ENCODE measurements around the gene FUCA1. TPM values are rescaled to one million over a fixed set of nuclear protein-coding genes. Genes with fewer than 3 reads are reported as not detected.
A peak's percentile ranks its signal among the peaks of the same experiment; 100 is the strongest.
"Not testable (repeated sequence)": the region's sequence is repeated elsewhere in the genome, so short reads cannot be mapped to it uniquely, and the experiment has no call there.

FUCA1 gene
- total RNA-seq, 1 donor: 7.8 TPM

DNA sequence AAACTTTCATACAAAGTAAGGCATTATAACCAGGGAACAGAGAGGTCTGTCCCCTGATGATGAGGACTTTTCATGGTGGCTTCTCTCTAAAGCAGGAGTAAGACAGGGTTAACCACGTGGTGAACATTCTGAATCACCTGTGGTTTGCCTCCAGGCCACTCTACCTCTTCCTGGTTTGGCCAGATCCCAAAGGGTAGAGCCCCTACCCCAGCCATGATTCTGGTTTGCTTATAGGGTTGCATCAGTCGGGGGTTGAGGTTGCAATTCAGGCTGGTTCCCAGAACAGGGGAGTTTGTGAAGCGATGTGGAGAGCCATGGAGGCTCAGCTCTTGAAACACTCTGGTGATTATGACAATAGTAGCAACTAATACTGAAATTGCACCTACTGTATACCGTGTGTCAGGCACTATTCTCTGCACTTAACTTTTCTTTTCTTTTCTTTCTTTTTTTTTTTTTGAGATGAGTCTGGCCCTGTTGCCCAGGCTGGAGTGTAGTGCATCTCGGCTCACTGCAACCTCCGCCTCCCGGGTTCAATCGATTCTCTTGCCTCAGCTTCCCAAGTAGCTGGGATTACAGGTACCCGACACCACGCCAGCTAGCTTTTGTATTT lies 36.8 kb upstream of the FUCA1 start:
- TF ChIP-seq, protein P1, sequence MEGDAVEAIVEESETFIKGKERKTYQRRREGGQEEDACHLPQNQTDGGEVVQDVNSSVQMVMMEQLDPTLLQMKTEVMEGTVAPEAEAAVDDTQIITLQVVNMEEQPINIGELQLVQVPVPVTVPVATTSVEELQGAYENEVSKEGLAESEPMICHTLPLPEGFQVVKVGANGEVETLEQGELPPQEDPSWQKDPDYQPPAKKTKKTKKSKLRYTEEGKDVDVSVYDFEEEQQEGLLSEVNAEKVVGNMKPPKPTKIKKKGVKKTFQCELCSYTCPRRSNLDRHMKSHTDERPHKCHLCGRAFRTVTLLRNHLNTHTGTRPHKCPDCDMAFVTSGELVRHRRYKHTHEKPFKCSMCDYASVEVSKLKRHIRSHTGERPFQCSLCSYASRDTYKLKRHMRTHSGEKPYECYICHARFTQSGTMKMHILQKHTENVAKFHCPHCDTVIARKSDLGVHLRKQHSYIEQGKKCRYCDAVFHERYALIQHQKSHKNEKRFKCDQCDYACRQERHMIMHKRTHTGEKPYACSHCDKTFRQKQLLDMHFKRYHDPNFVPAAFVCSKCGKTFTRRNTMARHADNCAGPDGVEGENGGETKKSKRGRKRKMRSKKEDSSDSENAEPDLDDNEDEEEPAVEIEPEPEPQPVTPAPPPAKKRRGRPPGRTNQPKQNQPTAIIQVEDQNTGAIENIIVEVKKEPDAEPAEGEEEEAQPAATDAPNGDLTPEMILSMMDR (IDR thresholded peaks at IDR 0.05; ENCODE audit: insufficient read depth, low read depth, low read length): no peak
- DNase-seq (ENCODE audit: low read depth): no peak
- H3K4me3 ChIP-seq (ENCODE audit: low read depth, low read length): no peak overlapping the region

DNA sequence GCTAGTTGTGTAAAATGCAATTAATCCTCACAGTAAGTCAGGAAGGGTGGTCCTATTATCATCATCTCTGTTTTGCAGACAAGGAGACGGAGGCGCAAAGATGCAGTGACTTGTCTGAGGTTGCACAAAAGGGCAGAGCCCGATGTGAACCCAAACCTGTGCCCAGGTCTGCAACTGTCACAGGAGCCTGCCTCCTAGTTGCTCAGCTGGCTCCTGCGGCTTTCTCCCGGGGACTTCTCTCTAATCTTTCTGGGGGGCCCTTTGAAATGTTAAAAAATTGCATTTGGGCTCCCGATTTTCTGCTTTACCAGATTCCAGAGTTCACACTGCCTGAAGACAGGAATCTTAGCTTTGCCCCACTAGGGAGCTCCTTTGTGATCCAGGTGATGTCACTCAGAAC lies 35.7 kb upstream of the FUCA1 start:
- no peak overlapping the region for H3K4me3 ChIP-seq (ENCODE audit: low read depth, low read length)
- DNase-seq (ENCODE audit: low read depth): no peak
- TF ChIP-seq, protein P1 (IDR thresholded peaks at IDR 0.05; ENCODE audit: insufficient read depth, low read depth, low read length): no peak

DNA sequence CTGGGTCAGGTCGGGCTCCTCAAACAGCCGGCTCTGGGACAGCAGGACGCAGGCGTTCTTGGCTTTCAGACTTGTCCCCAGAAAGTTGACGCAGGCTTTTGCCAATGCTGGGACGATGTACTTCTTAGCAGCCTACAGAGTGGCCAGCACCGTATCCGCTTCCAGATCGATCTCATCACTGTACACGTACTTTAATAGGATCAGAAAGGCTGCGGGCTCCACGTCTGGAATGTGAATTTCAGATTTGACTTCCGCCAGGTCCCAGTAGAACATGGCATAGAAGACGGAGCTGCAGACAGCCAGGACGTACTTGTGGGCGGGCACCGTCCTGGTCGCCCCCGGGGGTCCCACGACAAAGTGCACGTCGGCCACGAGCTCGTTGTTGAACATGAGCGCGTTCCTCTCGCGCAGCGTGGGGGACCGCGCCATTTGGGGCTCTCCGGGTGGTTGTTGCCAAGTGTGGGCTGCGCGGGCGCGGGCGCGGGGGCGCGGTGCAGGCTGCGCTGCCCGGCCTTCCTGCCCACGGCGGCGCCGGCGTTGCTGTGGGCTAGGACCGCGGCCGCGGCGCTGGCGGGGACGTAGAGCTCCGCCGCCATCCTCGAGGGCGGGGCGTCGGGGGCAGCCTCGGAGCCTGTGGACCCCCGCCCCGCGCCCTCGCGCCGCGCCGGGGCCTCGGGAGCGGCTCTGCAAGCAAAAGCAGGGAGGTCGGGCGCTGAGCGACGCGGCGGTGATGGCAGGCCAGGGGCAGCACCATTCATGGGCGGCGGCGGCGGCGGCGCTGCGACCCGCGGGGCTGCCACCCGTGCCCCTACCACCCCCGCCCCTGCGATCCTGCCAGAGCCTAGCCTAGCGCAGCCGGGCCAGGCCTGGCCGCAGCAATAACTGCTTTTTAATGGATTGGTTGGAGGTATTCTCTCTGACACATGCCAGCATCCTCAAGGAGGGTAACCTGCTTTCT lies 34.5 kb upstream of the FUCA1 start:
- TF ChIP-seq, protein P1 (IDR thresholded peaks at IDR 0.05; ENCODE audit: insufficient read depth, low read depth, low read length): no peak
- H3K4me3 ChIP-seq (ENCODE audit: low read depth, low read length): no peak overlapping the region
- no peak for DNase-seq (ENCODE audit: low read depth)

DNA sequence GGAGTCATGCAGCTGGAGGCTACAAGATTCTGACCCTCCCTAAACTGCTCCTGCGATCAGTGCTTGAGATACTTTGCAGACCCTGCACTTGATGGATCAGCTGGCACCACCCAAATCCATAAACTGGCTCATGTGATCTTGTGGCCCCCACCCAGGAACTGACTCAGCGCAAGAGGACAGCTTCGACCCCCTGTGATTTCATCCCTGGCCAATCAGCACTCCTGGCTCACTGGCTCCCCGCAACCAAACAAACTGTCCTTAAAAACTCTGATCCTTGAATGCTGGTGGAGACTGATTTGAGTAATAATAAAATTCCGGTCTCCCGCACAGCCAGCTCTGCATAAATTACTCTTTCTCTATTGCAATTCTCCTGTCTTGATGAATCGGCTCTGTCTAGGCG lies 31.9 kb upstream of the FUCA1 start:
- DNase-seq (ENCODE audit: low read depth); H3K4me3 ChIP-seq (ENCODE audit: low read depth, low read length): not testable (repeated sequence)

DNA sequence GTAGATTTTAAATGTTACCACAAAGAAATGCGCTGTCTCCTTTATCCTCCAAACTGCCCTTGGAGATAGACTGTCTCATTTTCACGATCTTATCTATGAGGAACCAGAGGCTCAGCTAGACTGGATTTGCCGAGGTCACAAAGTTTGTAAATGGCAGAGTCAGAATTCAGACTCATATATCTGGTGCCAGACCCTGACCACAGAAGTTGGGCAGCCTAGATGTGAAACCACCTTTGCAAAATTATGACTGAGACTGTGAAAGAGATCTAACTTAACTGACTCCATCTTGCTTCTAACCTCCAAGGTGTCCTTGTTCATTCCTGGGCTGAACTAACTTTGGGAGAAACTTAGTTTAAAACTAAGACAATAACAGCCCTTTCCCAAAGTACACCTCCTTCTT lies 31.0 kb upstream of the FUCA1 start:
- TF ChIP-seq, protein P1 (IDR thresholded peaks at IDR 0.05; ENCODE audit: insufficient read depth, low read depth, low read length): no peak
- no peak for DNase-seq (ENCODE audit: low read depth)
- H3K4me3 ChIP-seq (ENCODE audit: low read depth, low read length): no peak overlapping the region

DNA sequence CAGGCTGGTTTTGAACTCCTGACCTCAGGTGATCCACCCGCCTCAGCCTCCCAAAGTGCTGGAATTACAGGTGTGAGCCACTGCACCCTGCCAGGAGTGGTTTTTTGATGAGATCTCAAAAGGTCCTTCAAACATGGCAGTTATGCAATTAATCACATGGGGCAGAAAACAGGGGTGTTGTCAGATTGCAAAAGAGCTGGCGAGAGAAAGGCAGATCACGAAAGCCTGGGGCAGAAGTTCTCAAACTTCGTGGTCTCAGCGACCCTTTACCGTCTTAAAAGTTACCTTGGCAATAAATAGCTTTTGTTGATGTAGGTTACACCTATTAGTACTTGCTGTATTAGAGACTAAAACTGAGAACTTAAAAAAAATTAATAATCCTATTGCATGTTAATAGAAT lies 29.0 kb upstream of the FUCA1 start:
- TF ChIP-seq, protein P1 (IDR thresholded peaks at IDR 0.05; ENCODE audit: insufficient read depth, low read depth, low read length): no peak
- H3K4me3 ChIP-seq (ENCODE audit: low read depth, low read length): no peak overlapping the region
- DNase-seq (ENCODE audit: low read depth): peak; percentile 11

DNA sequence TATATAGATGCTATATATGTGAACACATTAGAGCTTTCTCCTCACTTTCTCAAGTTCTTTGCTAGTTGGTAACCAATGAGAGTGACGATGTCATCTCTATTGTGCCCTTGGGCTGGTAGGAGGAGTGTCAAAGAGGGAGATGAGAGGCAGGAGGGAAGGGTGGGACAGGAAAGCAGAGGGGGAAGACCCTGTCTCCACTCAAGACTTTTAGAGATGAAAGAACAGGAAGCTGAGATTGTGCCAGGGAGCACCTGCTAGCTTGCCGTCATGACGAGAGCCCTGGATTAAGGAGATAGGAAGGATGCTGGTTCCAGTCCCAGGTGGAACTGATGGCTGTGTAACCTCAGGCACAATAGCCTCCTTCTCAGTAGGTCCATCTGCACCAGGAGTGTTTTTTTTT lies 28.4 kb upstream of the FUCA1 start:
- TF ChIP-seq, protein P1 (IDR thresholded peaks at IDR 0.05; ENCODE audit: insufficient read depth, low read depth, low read length): no peak
- H3K4me3 ChIP-seq (ENCODE audit: low read depth, low read length): no peak overlapping the region
- DNase-seq (ENCODE audit: low read depth): no peak
